GM12878 (cell line): ENCODE data around the gene PTPRC. TPM values are rescaled to one million over a fixed set of nuclear protein-coding genes. Genes with fewer than 3 reads are reported as not detected.

Experiments
- BMI1 ChIP-seq: fragments of 450-650 bp; IDR thresholded peaks from 2 replicates; pipeline ENCODE4 v1.6.1; 2016; ENCODE audit warnings: mild to moderate bottlenecking, moderate library complexity, borderline replicate concordance
- CREM ChIP-seq: IDR thresholded peaks from 2 replicates; pipeline ENCODE4 v1.6.1; 2014; ENCODE audit warnings: antibody characterized with exemption, low read depth
- EP300 ChIP-seq, 2 experiments: fragments of 150-350 bp in 1 of 2; IDR thresholded peaks; 2 replicates each; pipeline ENCODE4 v1.6.1; 2011 to 2012; ENCODE audit warnings: low read depth in 2 of 2, low read length in 2 of 2, borderline replicate concordance in 1 of 2, improper control_type of control experiment in 1 of 2, inconsistent platforms in 1 of 2; ENCODE audit not compliant: control insufficient read depth in 1 of 2
- ETV6 ChIP-seq, 2 experiments: fragments of 450-650 bp in 1 of 2; IDR thresholded peaks in 1 of 2; conservative IDR thresholded peaks in 1 of 2; 2 replicates each; pipeline ENCODE4 v1.6.1; 2014; ENCODE audit warnings: antibody characterized with exemption in 1 of 2, borderline replicate concordance in 1 of 2, low read depth in 1 of 2, mild to moderate bottlenecking in 1 of 2, moderate library complexity in 1 of 2
- IKZF2 ChIP-seq, 2 experiments: fragments of 450-650 bp; IDR thresholded peaks; 2 replicates each; pipeline ENCODE4 v1.6.1; 2017; ENCODE audit warnings: mild to moderate bottlenecking in 2 of 2, moderate library complexity in 2 of 2
- MEF2B ChIP-seq: fragments of 450-650 bp; IDR thresholded peaks from 2 replicates; pipeline ENCODE4 v1.6.1; 2018; ENCODE audit warnings: mild to moderate bottlenecking, moderate library complexity; ENCODE audit not compliant: partially characterized antibody, poor library complexity, severe bottlenecking
- NFXL1 ChIP-seq: fragments of 450-650 bp; IDR thresholded peaks from 2 replicates; pipeline ENCODE4 v1.6.1; 2017; ENCODE audit warnings: antibody characterized with exemption, mild to moderate bottlenecking, borderline replicate concordance
- NRF1 ChIP-seq: conservative IDR thresholded peaks from 2 replicates; pipeline ENCODE4 v1.6.1; 2011; ENCODE audit warnings: mild to moderate bottlenecking, low read depth, low read length, improper control_type of control experiment
- POLR2AphosphoS5 ChIP-seq: IDR thresholded peaks from 2 replicates; pipeline ENCODE4 v1.6.1; 2011; ENCODE audit warnings: mild to moderate bottlenecking, low read length, inconsistent platforms
- POU2F2 ChIP-seq: IDR thresholded peaks from 3 replicates; pipeline ENCODE4 v1.6.1; 2011; ENCODE audit warnings: low read depth, mild to moderate bottlenecking, low read length, borderline replicate concordance
- RAD21 ChIP-seq: IDR thresholded peaks from 2 replicates; pipeline ENCODE4 v1.6.1; 2011; ENCODE audit warnings: mild to moderate bottlenecking, low read depth, low read length, moderate library complexity; ENCODE audit not compliant: insufficient read depth
- RCOR1 ChIP-seq: conservative IDR thresholded peaks from 2 replicates; pipeline ENCODE4 v1.6.1; 2012; ENCODE audit warnings: low read depth, low read length, improper control_type of control experiment
- RELB ChIP-seq: fragments of 450-650 bp; IDR thresholded peaks from 2 replicates; pipeline ENCODE4 v1.6.1; 2017; ENCODE audit warnings: low read depth, mild to moderate bottlenecking, moderate library complexity
- RUNX3 ChIP-seq: IDR thresholded peaks from 2 replicates; pipeline ENCODE4 v1.6.1; 2012; ENCODE audit warnings: low read length, inconsistent platforms
- SIN3A ChIP-seq: IDR thresholded peaks from 2 replicates; pipeline ENCODE4 v1.6.1; 2012; ENCODE audit warnings: low read depth, low read length, improper control_type of control experiment
- SKIL ChIP-seq: fragments of 450-650 bp; IDR thresholded peaks from 2 replicates; pipeline ENCODE4 v1.6.1; 2017; ENCODE audit warnings: mild to moderate bottlenecking, low read depth, inconsistent platforms; ENCODE audit not compliant: poor library complexity, severe bottlenecking
- SMAD5 ChIP-seq: IDR thresholded peaks from 2 replicates; pipeline ENCODE4 v1.6.1; 2016; ENCODE audit warnings: antibody characterized with exemption, low read depth
- SRF ChIP-seq, 2 experiments: IDR thresholded peaks; 2 replicates each; pipeline ENCODE4 v1.6.1; 2011; ENCODE audit warnings: low read depth in 2 of 2, low read length in 2 of 2, mild to moderate bottlenecking in 1 of 2, moderate library complexity in 1 of 2
- USF1 ChIP-seq: IDR thresholded peaks from 2 replicates; pipeline ENCODE4 v1.6.1; 2011; ENCODE audit warnings: borderline replicate concordance, low read depth, mild to moderate bottlenecking, moderate library complexity, mixed read lengths, low read length; ENCODE audit not compliant: insufficient read depth; ENCODE audit errors: extremely low read length
- ZNF217 ChIP-seq: fragments of 450-650 bp; IDR thresholded peaks from 2 replicates; pipeline ENCODE4 v1.6.1; 2017; ENCODE audit warnings: antibody characterized with exemption, mild to moderate bottlenecking
- ZNF622 ChIP-seq: fragments of 450-650 bp; IDR thresholded peaks from 2 replicates; pipeline ENCODE4 v1.6.1; 2017; ENCODE audit warnings: mild to moderate bottlenecking, inconsistent platforms
- ZSCAN29 ChIP-seq: fragments of 450-650 bp; IDR thresholded peaks from 2 replicates; pipeline ENCODE4 v1.6.1; 2017; ENCODE audit warnings: mild to moderate bottlenecking, moderate library complexity
- polyA plus RNA-seq, 11 experiments: library from polyadenylated mRNA; depleted of rRNA in 4 of 11; unstranded in 6 of 11; stranded (reverse) in 5 of 11; fragments of >200 nt; fragmentation: Nextera tagmentation in 4 of 11; fragmentation: Illumina TruSeq in 1 of 11; extraction: Ambion mirVana in 4 of 11; extraction: Trizol in 1 of 11; gene quantifications; 1 replicate in 1 of 11; 2 replicates in 10 of 11; pipeline versions ENCODE4 v1.2.1 to v1.2.3, GENCODE V29; 2011 to 2016; ENCODE audit warnings: inconsistent platforms in 2 of 11, missing spikeins in 2 of 11, low read depth in 1 of 11
- total RNA-seq, 4 experiments: library from RNA; depleted of rRNA in 3 of 4; stranded (reverse); fragments of >200 nt in 3 of 4; fragmentation: Illumina TruSeq in 1 of 4; extraction: Trizol in 1 of 4; gene quantifications; 2 replicates each; pipeline versions ENCODE4 v1.2.1 to v1.2.3, GENCODE V29; 2013 to 2021
- TF ChIP-seq, protein P1 (sequence below): fragments of 450-650 bp; formaldehyde crosslinking; IDR thresholded peaks from 2 replicates; pipeline ENCODE4 v1.4.0; 2022; ENCODE audit warnings: mild to moderate bottlenecking, moderate library complexity

PTPRC gene
- total and polyA plus RNA-seq, 10 of the 15 experiments (the other 5 are each of a cell fraction or from before 2014, with no cell fraction given) = 72.9 to 221 (median 118) TPM

DNA sequence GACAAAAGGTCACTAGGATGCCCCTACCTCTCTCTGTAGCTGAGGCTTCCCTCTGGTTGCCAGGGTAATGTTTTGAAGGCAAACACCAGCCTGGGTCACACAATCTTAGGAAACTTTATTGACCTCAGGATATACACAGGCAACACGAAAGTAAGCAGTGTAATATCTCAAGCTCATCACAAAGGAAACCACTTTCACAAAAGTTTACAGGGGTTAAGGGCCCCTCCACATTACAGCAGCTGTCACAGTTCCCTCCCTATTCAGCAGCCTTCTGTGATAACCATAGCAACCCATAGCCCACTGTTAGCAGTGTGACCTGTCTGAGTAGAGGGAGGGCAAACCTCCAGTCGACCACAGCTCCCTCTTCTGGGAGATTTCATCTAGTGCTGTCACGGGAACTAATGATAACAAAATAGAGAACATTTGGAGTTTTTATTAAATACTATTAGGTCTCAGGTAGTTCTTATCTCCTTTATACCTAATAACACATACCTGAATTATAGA, 149.8 kb downstream of the PTPRC start (continued):
- TF ChIP-seq SKIL = peak; percentile 21
- TF ChIP-seq, protein P1, sequence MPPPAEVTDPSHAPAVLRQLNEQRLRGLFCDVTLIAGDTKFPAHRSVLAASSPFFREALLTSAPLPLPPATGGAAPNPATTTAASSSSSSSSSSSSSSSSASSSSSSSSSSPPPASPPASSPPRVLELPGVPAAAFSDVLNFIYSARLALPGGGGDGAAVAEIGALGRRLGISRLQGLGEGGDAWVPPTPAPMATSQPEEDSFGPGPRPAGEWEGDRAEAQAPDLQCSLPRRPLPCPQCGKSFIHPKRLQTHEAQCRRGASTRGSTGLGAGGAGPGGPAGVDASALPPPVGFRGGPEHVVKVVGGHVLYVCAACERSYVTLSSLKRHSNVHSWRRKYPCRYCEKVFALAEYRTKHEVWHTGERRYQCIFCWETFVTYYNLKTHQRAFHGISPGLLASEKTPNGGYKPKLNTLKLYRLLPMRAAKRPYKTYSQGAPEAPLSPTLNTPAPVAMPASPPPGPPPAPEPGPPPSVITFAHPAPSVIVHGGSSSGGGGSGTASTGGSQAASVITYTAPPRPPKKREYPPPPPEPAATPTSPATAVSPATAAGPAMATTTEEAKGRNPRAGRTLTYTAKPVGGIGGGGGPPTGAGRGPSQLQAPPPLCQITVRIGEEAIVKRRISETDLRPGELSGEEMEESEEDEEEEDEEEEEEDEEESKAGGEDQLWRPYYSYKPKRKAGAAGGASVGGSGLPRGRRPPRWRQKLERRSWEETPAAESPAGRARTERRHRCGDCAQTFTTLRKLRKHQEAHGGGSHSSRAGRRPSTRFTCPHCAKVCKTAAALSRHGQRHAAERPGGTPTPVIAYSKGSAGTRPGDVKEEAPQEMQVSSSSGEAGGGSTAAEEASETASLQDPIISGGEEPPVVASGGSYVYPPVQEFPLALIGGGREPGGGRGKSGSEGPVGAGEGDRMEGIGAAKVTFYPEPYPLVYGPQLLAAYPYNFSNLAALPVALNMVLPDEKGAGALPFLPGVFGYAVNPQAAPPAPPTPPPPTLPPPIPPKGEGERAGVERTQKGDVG = no peak
- peak; percentile 68; the same call in 1 of the 2 replicates for TF ChIP-seq BMI1
- TF ChIP-seq RAD21 = peak; percentile 48; the same call in 1 of the 2 replicates
- TF ChIP-seq NRF1 = no peak
- TF ChIP-seq POLR2AphosphoS5 = no peak
- peak in 1 of 2 experiments; percentile 11; a peak in 1 of 4 replicates for TF ChIP-seq EP300 (IDR thresholded peaks at IDR 0.05; ENCODE audit: borderline replicate concordance in 1 of 2, control insufficient read depth in 1 of 2, low read depth in 2 of 2, low read length in 2 of 2)
- 0 out of 2 replicates have a peak, but pooled peaks have one; percentile 22 for TF ChIP-seq CREM
- TF ChIP-seq ZNF217 = no peak
- TF ChIP-seq POU2F2 = no peak
- TF ChIP-seq ZSCAN29 = no peak
- no peak for TF ChIP-seq ETV6 (conservative IDR thresholded peaks at IDR 0.05 in 1 of 2, IDR thresholded peaks at IDR 0.05 in 1 of 2; ENCODE audit: borderline replicate concordance in 1 of 2, low read depth in 1 of 2)
- TF ChIP-seq USF1 = no peak
- TF ChIP-seq RELB = no peak
- 0 out of 2 replicates have a peak, but pooled peaks have one; percentile 41 for TF ChIP-seq SIN3A
- TF ChIP-seq SRF (IDR thresholded peaks at IDR 0.05; ENCODE audit: low read depth in 2 of 2, low read length in 2 of 2) = no peak
- no peak for TF ChIP-seq NFXL1
- TF ChIP-seq ZNF622 = no peak
- TF ChIP-seq MEF2B = no peak
- no peak for TF ChIP-seq RCOR1
- peak in 1 of 2 experiments; percentile 34; a peak in 2 of 4 replicates for TF ChIP-seq IKZF2 (IDR thresholded peaks at IDR 0.05)
- TF ChIP-seq SMAD5 = no peak
- peak; percentile 52 for TF ChIP-seq RUNX3
